Colon (tissue), 2 donors: Measurements from ENCODE around the gene PROSER3.
"Not testable (repeated sequence)": the region's sequence is repeated elsewhere in the genome, so short reads cannot be mapped to it uniquely, and the experiment has no call there.

Experiments
- FAIRE-seq: peaks from 2 replicates; lab custom pipeline; 2012; peaks lifted over from hg19 to GRCh38; lab: Jason Lieb, UNC
- donor health status: control.
- donor health status: control.

PROSER3 gene

DNA sequence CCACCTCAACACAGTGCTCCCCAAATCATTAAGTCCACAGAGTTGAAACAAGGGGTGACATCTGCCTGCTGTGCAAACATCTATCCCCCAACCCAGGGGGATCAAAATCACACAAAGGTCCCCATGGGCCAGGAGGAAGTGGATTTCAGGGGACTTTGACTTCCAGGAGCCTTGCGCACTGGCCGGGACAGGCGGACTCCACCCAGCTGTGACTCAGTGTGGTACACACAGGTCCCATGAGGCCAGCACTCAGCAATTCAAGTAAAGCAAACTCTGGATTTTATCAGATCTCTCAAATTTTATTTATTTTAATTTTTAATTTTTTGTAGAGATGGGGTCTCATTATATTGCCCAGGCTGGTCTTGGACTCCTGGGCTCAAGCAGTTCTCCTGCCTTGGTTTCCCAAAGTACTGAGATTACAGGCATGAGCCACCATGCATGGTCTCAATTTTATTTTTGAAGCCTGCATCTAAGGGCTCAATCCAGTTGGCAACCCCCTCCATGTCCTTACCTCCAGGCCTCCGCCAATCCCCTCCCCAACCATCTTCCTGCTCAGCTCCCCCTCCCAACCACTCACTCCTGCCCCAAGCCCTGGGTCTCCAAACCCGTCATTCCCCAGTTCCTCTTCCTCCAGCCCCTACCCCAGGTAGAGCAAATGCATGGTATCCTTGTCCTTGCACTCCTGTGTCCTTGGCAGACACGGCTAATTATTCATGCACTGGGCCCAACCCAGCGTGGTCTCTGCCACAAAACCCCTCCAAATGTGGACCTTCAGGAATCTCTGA, 35.6 kb downstream of the PROSER3 start:
- FAIRE-seq = no peak

DNA sequence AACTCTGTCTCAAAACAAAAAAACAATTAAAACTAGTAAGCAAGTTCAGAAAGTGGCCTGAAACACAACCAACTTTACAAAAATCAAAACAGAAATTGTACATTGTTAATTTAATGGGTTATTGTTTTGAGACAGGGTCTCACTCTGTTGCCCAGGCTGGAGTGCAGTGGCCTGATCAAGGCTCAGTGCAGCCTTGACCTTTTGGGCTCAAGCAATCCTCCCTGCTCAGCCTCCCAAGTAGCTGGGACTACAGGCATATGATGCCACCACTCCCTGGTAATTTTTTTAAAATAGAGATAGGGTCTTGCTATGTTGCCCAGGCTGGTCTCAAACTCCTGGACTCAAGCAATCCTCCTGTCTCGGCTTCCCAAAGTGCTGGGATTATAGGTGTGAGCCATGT, 37.6 kb downstream of the PROSER3 start:
- not testable (repeated sequence) for FAIRE-seq

DNA sequence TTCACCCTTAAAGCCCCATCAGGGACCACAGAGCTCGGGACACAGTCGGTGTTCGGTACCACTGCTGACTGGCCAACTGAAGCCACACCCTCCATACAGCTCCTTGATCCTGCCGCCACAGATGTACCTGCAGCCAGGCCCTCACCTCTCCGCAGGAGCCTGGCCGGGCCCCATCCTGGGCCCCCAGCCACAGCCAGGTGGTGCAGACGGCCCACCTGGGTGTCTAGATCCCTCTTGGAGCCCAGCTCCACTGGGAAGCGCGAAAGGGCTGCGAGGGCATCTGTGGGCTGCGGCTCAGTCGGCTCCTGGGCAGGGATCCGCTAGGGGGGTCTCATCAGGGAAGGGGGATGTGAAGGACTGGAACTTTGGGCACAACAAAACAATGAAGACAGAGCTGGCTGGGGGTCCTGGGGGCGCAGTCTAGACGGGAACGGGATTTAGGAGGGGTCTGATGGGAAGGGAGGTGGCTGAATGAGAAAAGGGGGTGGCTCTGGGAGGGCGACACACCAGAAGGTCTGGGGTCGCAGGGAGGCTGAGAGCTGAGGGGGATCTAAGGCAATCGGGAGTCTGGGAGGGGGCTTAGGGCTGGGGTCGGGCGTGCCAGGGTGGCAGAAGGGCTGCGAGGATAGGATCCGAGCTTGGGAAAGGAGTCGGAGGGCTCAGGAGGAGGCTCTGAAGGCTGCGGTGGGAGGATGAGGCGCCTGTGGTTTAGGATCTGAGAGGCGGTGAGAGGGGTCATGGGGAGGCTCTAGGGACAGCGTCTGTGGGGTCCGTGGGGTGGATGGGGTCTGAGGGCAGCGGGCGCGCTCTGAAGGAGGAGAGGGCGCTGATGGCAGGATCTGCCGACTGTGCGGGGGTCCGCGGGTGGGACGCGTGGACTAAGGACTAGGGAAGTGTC, 38.9 kb downstream of the PROSER3 start:
- FAIRE-seq = no peak

GRCh38 chr19:35797663-35798062, 39.7 kb downstream of the PROSER3 start:
- no peak for FAIRE-seq

DNA sequence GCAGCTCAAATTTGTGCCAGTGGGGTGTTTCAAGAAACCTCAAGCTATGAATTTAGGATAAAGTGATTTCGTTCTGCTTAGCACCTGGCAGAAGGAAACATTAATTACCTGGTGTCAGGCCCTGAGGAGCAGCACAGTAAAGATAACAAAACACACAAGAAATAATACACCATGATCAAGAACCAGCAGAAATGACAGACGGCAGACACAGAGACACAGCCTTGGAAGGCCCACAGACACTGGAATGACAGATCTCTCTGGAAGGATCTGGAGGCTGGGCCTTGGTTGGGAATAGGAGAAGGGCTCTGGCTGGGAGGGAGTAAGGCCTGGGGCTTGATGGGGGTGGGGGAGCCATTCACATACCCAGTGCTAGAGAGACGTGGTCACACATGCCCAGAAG, 43.9 kb downstream of the PROSER3 start:
- FAIRE-seq = no peak

GRCh38 chr19:35805526-35806102, 47.6 kb downstream of the PROSER3 start:
- no peak for FAIRE-seq

GRCh38 chr19:35806597-35806996, 48.6 kb downstream of the PROSER3 start:
- no peak for FAIRE-seq

DNA sequence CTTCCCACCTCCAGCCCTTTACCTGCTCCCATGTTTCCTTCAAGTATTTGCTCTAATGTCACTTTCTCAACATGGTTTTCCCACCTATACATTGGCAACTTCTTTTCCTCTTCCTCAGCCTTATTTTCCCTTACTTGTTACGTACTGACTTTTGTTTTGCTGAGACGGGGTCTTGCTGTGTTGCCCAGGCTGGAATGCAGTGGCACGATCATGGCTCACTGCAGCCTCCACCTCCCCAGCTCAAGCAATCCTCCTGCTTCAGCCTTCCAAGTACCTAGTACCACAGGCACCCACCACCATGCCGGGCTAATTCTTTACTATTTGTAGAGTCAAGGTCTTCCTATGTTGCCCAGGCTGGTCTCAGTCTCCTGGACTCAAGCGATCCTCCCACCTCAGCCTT, 49.7 kb downstream of the PROSER3 start:
- FAIRE-seq = no peak

DNA sequence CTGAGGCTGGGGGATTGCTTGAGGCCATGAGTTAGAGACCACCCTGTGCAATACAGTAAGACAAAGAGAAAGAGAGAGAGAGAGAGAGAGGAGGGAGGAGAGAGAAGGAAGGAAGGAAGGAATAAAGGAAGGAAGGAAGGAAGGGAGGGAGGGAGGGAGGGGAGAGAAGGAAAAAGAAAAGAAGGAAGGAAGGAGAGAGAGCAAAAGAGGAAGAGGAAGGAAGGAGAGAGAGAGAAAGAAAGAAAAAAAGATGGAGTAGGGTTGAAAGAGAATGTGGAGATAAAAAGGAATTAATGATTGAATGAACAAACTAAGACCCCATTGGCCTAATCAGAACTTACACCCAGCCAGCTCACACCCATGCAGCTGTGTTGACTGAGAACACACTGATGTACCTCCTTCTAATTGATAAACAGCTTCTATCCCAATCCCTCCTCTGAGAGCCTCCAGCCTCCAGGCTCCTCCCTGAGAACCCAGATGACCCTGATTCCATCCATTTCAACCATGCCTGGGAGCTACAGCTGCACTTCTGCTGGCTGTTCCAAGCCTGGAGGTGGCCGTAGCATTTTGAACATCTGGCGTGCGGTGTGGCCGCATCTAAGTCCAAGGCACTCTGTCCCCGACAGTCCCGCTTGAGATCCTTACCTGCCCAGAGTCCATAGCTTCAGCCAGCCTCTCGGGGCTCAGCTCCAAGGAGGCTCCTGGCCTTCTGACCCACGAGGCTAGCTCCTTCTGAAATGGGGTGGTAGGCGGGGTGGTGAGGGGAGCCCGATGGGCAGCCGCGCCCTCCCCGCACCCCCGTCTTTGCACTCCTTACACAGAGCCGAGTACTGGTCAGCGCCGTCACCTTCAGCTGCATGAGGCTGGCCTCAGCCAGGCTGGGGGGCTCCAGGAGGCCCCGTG, 53.6 kb downstream of the PROSER3 start:
- no peak for FAIRE-seq

- FAIRE-seq = no peak
Measured at GRCh38 chr19:35812220-35813042, 54.5 kb downstream of the PROSER3 start, which contains the start of gene PRODH2. TSS of gene PRODH2 (minus strand) at chr19:35812845. CDS start at chr19:35812805, 40 bp downstream.

GRCh38 chr19:35813043-35813890, 55.3 kb downstream of the PROSER3 start:
- no peak for FAIRE-seq

DNA sequence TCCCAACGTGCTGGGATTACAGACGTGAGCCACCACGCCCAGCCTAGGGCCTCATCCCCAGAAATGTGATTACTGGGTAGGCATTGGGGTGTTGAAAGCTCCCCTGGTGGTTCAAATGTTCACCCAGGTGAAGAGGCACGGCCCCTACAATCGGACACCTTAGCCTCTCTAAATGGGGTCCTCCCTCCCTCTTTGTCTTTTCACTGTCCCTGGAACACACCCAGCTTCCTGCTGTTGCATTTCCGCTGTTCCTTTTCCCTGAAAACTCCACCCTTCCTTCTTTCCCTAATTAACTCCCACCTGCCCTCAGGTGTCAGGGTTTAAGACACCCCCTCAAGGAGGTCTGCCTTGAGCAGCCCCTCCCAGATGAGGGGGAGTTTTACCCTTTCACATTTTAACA, 58.3 kb downstream of the PROSER3 start:
- no peak for FAIRE-seq

DNA sequence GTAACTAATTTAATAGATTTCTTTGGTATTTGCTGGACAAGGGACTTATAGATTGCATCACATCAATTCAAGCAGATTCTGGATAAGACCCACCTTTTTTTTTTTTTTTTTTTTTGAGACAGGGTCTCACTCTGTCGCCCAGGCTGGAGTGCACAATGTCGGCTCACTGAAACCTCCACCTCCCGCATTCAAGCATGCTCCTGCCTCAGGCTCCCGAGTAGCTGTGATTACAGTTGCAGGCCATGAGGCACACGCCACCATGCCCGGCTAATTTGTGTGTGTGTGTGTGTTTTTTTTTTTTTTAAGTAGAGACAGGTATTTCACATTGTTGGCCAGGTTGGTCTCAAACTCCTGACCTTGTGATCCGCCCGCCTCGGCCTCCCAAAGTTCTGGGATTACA, 58.9 kb downstream of the PROSER3 start:
- no peak for FAIRE-seq

DNA sequence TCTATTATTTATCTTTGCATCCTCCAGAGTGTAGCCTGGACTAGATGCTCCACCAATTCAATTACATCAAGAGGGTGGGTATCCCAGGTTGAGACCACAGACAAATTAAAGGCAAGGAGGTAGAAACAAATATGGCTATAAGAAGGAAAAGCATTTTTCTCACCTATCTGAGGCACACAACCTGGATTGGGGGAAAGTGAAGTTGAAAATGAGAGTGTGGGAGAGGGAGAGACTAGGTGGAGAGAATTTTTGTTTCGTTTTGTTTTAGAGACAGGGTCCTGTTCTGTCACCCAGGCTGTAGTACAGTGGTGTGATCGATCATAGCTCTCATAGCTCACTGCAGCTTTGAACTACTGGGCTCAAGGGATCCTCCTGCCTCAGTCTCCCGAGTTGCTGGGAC, 60.5 kb downstream of the PROSER3 start:
- FAIRE-seq = no peak
